ENCODE results near the gene MED27.

Gene MED27

GRCh38 chr9:131915181-131915580 lies 164.5 kb downstream of the MED27 start:
- H3K4me3 ChIP-seq (ENCODE audit: low read depth, low read length): no peak overlapping the region
- DNase-seq (ENCODE audit: low read depth): no peak
- TF ChIP-seq CTCF (IDR thresholded peaks at IDR 0.05; ENCODE audit: low read depth, low read length) (no peak), MAX (IDR thresholded peaks at IDR 0.05; ENCODE audit: low read depth, low read length) (no peak), POLR2A (IDR thresholded peaks at IDR 0.05; ENCODE audit: extremely low read depth, insufficient read length) (no peak), MYC (IDR thresholded peaks at IDR 0.05; ENCODE audit: low read depth, low read length) (no peak)

GRCh38 chr9:131912671-131913070 lies 167.0 kb downstream of the MED27 start:
- TF ChIP-seq MYC (IDR thresholded peaks at IDR 0.05; ENCODE audit: low read depth, low read length) (no peak), CTCF (IDR thresholded peaks at IDR 0.05; ENCODE audit: low read depth, low read length) (no peak), MAX (IDR thresholded peaks at IDR 0.05; ENCODE audit: low read depth, low read length) (no peak), POLR2A (IDR thresholded peaks at IDR 0.05; ENCODE audit: extremely low read depth, insufficient read length) (no peak)
- DNase-seq (ENCODE audit: low read depth): no peak
- H3K4me3 ChIP-seq (ENCODE audit: low read depth, low read length): no peak overlapping the region

GRCh38 chr9:131912069-131912468 lies 167.6 kb downstream of the MED27 start:
- no peak for TF ChIP-seq POLR2A (IDR thresholded peaks at IDR 0.05; ENCODE audit: extremely low read depth, insufficient read length)
- no peak for TF ChIP-seq MYC (IDR thresholded peaks at IDR 0.05; ENCODE audit: low read depth, low read length)
- no peak for TF ChIP-seq CTCF (IDR thresholded peaks at IDR 0.05; ENCODE audit: low read depth, low read length)
- TF ChIP-seq MAX (IDR thresholded peaks at IDR 0.05; ENCODE audit: low read depth, low read length): no peak
- H3K4me3 ChIP-seq (ENCODE audit: low read depth, low read length): no peak overlapping the region
- no peak for DNase-seq (ENCODE audit: low read depth)

GRCh38 chr9:131910572-131910971 lies 169.1 kb downstream of the MED27 start:
- TF ChIP-seq POLR2A (IDR thresholded peaks at IDR 0.05; ENCODE audit: extremely low read depth, insufficient read length) (no peak), MYC (IDR thresholded peaks at IDR 0.05; ENCODE audit: low read depth, low read length) (no peak), MAX (IDR thresholded peaks at IDR 0.05; ENCODE audit: low read depth, low read length) (no peak), CTCF (IDR thresholded peaks at IDR 0.05; ENCODE audit: low read depth, low read length) (no peak)
- DNase-seq (ENCODE audit: low read depth): no peak
- H3K4me3 ChIP-seq (ENCODE audit: low read depth, low read length): no peak overlapping the region

- no peak for DNase-seq (ENCODE audit: low read depth)
Observed at GRCh38 chr9:131905144-131905543, 174.5 kb downstream of the MED27 start.

More at GRCh38 chr9:131905144-131905543, 174.5 kb downstream of the MED27 start:
- no peak overlapping the region for H3K4me3 ChIP-seq (ENCODE audit: low read depth, low read length)
- TF ChIP-seq MAX (IDR thresholded peaks at IDR 0.05; ENCODE audit: low read depth, low read length): no peak
- no peak for TF ChIP-seq MYC (IDR thresholded peaks at IDR 0.05; ENCODE audit: low read depth, low read length)
- no peak for TF ChIP-seq POLR2A (IDR thresholded peaks at IDR 0.05; ENCODE audit: extremely low read depth, insufficient read length)
- TF ChIP-seq CTCF (IDR thresholded peaks at IDR 0.05; ENCODE audit: low read depth, low read length): no peak
